Coronary artery (tissue), 2 donors: ENCODE data around the gene PTPRD.

Experiments used
- DNase-seq: peaks from one replicate; pipeline ENCODE4 v3.0.0-alpha.2; 2017; ENCODE audit warnings: low spot score
- H3K27ac ChIP-seq, 2 donors: fragments of 200-600 bp; sonication (generic); one replicate each; pipeline ENCODE4 v1.5.1; 2016 to 2019
- H3K4me3 ChIP-seq: fragments of 200-600 bp; sonication (generic); 2 replicates; pipeline ENCODE4 v1.5.1; 2016; ENCODE audit warnings: mild to moderate bottlenecking, moderate library complexity
- TF ChIP-seq, protein P1 (sequence below): fragments of 200-600 bp; sonication (generic); IDR thresholded peaks from one replicate; pipeline ENCODE4 v1.5.1; 2019; ENCODE audit warnings: antibody characterized with exemption

PTPRD gene

DNA sequence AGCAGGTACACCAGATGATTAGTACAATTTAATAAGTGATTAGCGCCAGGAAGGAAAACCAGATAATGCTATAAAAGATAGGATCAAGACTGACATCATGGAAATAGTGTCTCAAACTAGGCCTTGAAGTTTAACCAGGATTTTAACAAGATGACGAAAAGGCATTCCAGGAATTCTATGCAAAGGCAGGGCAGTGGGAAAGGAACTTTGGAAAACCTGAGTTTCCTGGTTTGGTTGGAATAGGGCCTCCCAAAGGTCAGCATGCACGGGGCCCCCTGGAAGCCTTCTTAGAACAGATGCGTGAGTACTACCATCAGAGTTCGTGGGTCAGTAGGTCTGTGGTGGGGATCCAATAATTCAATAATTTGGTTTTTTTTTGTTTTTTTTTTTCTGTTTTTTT lies 1878.0 kb downstream of the PTPRD start:
- Histone ChIP-seq H3K27ac (no peak overlapping the region), H3K4me3 (no peak overlapping the region)
- TF ChIP-seq, protein P1, sequence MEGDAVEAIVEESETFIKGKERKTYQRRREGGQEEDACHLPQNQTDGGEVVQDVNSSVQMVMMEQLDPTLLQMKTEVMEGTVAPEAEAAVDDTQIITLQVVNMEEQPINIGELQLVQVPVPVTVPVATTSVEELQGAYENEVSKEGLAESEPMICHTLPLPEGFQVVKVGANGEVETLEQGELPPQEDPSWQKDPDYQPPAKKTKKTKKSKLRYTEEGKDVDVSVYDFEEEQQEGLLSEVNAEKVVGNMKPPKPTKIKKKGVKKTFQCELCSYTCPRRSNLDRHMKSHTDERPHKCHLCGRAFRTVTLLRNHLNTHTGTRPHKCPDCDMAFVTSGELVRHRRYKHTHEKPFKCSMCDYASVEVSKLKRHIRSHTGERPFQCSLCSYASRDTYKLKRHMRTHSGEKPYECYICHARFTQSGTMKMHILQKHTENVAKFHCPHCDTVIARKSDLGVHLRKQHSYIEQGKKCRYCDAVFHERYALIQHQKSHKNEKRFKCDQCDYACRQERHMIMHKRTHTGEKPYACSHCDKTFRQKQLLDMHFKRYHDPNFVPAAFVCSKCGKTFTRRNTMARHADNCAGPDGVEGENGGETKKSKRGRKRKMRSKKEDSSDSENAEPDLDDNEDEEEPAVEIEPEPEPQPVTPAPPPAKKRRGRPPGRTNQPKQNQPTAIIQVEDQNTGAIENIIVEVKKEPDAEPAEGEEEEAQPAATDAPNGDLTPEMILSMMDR = no peak

DNA sequence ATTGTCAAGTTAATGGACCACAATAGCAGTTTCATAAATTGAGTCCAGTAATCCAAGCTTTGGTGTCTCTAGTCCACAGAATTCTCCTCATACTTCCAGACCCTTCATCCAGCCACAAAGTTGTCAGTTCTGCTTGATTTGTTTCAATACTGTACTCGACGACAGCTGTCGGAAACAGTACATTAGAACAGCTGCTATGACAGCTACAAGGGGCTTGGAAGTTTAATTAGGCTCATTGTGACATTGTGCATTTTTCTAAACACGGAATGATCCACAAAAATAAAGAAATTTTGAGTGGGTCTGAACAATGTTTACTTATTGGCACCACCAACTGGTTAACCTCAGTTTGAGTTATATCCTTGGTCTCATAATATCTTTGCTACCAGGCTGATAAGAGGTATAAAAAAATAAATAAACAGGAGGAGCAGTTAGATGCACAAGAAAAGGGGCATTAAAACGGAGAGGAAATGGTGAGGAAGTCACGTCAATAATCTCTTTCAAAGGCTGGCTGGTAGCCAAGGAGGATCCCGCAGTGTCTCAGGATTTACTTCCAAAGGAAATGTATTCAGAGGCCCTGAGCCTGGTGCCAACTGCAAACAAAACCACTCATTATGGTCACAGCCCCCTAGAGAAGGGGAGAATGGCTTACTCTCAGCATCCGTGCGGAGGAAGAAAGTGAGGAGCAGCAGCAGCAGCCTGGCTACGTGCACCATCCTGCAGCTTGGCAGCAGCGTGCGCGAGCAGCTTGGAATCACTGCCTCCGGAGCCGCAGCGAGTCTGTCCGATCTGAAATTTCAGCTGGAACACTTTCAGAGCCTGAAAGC lies 1879.5 kb downstream of the PTPRD start:
- H3K27ac ChIP-seq = no peak overlapping the region
- TF ChIP-seq, protein P1 = no peak
- DNase-seq = no peak
- H3K4me3 ChIP-seq = peak overlapping the region; percentile 69

More for the DNA sequence above, 1878.0 kb downstream of the PTPRD start:
- no peak for DNase-seq

DNA sequence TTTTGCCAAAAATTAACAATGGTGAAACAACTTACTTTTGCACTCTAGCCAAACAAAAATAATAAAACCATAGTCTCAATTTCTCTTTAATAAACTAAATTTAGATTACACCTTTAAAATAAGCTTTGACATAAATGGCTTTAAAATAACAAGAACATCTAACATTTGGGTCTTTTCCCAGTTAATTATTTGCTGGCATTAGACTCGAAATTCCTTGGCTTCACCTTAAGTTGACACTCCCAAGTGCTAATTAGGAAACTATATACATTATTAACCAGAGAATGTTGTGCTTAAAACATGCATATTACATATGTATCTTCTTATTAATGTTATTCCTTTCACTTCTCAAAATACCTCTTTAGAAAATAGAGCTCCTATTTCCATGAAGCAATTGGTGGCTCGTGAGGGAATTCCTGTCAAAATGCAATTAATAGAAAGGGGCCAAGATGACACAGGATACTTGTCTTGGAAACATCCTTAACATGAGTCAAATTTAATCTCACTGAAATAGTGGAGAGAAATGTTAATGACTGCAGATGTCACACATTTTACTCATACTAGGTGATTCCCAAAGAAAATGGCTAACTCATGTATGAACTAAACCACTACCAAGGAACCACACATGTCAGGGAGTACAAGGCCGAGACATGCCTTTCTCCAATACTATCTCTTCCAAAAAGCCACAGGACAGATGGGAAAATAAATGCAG lies 1880.3 kb downstream of the PTPRD start:
- no peak for DNase-seq
- TF ChIP-seq, protein P1 = no peak

DNA sequence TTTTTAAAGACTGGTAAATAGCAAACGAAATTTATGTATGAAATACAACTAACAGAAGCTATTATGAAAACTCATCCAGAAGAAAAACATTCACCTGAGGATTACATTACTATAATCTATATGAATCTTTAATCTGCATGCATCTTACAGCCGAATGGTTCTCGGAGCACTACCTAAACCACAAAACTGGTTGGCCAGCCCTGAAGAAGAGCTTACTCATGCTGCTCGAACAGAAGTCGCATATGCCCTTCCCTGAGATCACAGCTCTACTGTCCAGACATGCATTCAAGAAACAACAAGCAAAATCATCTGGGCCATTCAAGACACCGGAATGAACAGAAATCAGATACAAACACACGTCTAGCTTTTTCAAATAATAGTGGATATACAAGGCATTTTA lies 1882.2 kb downstream of the PTPRD start:
- no peak overlapping the region for H3K4me3 ChIP-seq
- H3K27ac ChIP-seq = no peak overlapping the region
- no peak for DNase-seq
- TF ChIP-seq, protein P1 = no peak

More for the DNA sequence above, 1880.3 kb downstream of the PTPRD start:
- Histone ChIP-seq H3K4me3 (no peak overlapping the region), H3K27ac (no peak overlapping the region)

DNA sequence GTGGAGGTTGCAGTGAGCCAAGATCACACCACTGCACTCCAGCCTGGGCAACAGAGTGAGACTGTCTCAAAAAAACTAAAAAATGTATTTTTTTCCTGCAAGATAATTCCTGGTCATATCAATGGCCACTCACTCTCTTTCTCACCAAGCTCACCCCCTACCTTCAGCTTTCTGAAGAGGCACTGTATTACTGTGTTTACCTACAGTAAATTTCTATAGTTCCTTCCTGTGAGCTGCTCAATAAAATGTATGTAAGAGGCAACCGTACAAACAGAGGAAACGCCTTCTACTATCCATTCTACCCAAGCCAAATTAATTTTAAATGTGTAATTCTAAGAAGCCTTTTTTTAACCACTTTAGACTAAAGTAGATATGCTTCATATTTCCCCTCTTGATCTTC lies 1883.9 kb downstream of the PTPRD start:
- DNase-seq = no peak
- TF ChIP-seq, protein P1 = no peak
- no peak overlapping the region for H3K4me3 ChIP-seq
- no peak overlapping the region for H3K27ac ChIP-seq

DNA sequence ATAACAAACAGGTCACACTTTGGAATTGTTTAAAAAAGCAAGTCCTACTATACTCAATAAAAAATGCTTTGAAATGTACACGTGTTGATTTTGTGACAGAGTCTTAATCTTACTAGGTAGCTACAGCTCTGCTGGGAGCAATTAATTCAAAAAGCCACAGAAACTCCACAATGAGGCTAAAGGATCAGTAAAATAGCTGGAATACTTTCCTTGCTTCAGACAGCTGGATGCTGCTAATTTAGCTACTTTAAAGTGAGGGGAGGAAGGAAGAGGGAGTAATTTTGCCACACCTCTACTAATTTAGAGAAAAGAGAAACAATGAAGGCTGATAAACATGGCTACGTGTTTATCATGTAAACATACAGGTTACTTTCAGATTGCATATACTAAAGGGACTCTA lies 1885.6 kb downstream of the PTPRD start:
- H3K27ac ChIP-seq = no peak overlapping the region
- no peak for DNase-seq
- no peak overlapping the region for H3K4me3 ChIP-seq
- TF ChIP-seq, protein P1 = no peak
